ENCODE measurements around the gene DHX15. TPM values are rescaled to one million over a fixed set of nuclear protein-coding genes. Genes with fewer than 3 reads are reported as not detected.

Gene DHX15
- total RNA-seq = 144 and 166 TPM in 2 replicates

DNA sequence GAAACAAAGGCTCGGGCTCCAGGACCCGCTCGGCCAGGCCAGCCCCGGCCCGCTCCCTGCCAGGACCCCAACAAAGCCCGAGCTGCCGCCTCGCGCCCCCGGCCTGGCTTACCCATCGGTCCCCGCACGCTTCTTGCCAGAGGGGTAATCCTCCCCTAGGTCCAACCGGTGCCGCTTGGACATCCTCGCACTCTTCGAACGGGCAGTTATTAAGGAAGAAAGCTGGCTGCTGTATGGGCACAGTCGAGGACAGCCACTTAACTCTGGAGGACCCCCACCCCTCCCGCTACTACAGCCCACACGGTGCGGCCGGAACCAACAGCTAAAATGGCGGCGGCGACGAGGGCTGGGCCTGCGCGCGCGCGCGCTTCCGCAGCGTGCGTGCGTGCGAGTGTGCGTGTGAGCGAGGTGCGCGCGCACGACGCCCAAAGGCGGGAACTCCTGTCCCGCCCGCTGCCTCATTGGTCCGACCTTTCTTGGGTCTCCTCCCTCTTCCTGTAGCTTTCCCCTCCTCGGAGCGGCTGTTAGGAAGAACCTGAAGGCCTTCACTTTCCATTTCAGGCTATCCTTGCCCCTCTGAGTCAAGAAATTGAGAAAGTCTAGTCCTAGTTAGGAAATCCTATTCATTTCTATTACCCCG, at the start of gene DHX15:
Gene DHX15 (minus strand): TSS at position 344 of the 640 bp plus-strand sequence. CDS start 161 bp downstream, at position 183.

Other genes with a start within 250 kb of the DHX15 start
- gene SOD3, start 211.0 kb upstream of the DHX15 start, total RNA-seq = 129 and 136 TPM in 2 replicates